ENCODE data around the gene TSKS.

- no peak for TF ChIP-seq CTCF (IDR thresholded peaks at IDR 0.05; ENCODE audit: low read length)
- no peak for TF ChIP-seq EZH2 (optimal IDR thresholded peaks at IDR 0.05; ENCODE audit: low read depth, low read length)
- TF ChIP-seq EZH2phosphoT487 (IDR thresholded peaks at IDR 0.05; ENCODE audit: low read length) = no peak
Observed at GRCh38 chr19:49770529-49770928, 7.4 kb upstream of the TSKS start.
